RCC 7860 (cell line): ENCODE results near the gene PITPNC1.
"Not testable (repeated sequence)": the region's sequence is repeated elsewhere in the genome, so short reads cannot be mapped to it uniquely, and the experiment has no call there.

Source experiments
- DNase-seq: peaks from one replicate; pipeline ENCODE4 v3.0.0-alpha.2; 2015; ENCODE audit warnings: low spot score
- FAIRE-seq: peaks from 2 replicates; lab custom pipeline; 2012; peaks lifted over from hg19 to GRCh38; lab: Jason Lieb, UNC

The PITPNC1 gene

GRCh38 chr17:67700725-67701119 is 323.6 kb downstream of the PITPNC1 start:
- no peak for DNase-seq
- no peak for FAIRE-seq

DNA sequence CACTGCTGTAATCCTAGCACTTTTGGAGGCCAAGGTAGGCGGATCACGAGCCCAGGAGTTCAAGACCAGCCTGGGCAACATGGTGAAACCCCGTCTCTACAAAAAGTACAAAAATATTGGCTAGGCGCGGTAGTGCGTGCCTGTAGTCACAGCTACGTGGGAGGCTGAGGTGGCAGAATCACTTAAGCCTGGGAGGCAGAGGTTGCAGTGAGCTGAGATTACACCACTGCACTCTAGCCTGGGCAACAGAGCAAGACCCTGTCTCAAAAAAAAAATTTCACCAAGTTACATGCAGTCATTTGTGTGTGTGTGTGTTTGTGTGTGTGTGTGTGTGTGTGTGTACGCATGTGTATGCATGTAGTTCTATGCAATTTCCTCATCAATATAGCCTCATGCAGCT is 325.8 kb downstream of the PITPNC1 start:
- not testable (repeated sequence) for FAIRE-seq

GRCh38 chr17:67707442-67707841 is 330.4 kb downstream of the PITPNC1 start:
- FAIRE-seq (no peak), DNase-seq (no peak)

More for the DNA sequence above, 325.8 kb downstream of the PITPNC1 start:
- DNase-seq: not testable (repeated sequence)

DNA sequence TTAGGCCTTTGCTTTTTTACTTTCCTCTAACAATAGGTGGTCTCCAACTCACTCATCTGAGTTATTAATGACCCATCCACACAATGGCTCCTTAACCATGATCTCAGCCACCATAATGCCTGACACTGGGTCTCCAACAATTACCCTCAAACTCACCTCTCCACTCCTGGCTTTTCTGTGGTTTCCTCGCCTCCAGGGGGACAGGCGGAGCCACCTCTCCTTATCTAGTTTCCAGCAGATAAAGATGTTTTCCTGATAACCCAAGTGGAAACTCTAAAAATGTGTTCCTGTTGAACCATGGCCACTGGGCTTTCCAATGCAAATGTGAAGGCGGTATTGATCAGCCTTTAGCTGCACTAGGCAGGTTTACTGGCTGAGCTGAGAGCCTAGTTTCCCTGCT is 331.3 kb downstream of the PITPNC1 start:
- no peak for DNase-seq
- FAIRE-seq: no peak

DNA sequence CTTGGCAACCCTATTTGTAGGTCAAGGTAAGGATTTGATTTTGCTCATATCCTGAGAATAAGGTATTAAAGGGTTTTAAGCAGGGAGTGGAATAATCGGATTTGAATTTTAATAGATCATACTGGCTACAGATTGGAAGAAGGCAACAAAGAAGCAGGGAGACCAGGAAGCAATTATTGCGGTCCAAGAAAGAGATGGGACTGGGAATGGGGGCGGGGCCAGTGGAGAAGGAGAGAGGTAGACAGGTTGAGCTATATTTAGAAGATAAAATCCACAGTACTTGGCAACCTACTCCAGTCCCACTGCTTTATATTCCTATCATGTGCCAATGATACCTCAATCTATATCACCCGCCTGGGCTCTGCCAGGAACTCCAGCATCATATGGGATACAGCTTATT is 334.8 kb downstream of the PITPNC1 start:
- FAIRE-seq: no peak
- DNase-seq: no peak

DNA sequence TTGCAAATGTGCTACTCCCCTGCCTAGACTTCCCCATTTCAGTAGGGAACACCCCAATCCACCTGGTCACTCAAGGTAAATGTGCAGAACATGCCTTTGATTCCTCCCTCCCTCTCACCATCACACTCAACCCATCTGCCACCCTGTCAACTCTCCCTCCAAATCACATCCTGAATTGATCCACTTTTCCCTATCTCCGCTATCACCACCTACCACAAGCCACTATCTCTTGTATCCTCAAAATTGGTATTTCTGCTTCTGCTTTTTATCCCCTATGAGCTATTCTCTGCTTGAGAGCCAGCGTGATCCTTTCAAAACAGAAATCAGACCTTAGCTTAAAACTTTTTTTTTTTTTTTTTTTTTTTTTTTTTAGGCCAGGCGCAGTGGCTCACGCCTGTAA is 335.3 kb downstream of the PITPNC1 start:
- no peak for FAIRE-seq
- DNase-seq: no peak

- FAIRE-seq (no peak), DNase-seq (no peak)
These were observed 336.1 kb downstream of the PITPNC1 start for GRCh38 chr17:67713169-67713568.

- FAIRE-seq (no peak), DNase-seq (no peak)
These were observed 339.3 kb downstream of the PITPNC1 start for GRCh38 chr17:67716405-67716798.

GRCh38 chr17:67717192-67717623 is 340.1 kb downstream of the PITPNC1 start:
- no peak for DNase-seq
- no peak for FAIRE-seq

DNA sequence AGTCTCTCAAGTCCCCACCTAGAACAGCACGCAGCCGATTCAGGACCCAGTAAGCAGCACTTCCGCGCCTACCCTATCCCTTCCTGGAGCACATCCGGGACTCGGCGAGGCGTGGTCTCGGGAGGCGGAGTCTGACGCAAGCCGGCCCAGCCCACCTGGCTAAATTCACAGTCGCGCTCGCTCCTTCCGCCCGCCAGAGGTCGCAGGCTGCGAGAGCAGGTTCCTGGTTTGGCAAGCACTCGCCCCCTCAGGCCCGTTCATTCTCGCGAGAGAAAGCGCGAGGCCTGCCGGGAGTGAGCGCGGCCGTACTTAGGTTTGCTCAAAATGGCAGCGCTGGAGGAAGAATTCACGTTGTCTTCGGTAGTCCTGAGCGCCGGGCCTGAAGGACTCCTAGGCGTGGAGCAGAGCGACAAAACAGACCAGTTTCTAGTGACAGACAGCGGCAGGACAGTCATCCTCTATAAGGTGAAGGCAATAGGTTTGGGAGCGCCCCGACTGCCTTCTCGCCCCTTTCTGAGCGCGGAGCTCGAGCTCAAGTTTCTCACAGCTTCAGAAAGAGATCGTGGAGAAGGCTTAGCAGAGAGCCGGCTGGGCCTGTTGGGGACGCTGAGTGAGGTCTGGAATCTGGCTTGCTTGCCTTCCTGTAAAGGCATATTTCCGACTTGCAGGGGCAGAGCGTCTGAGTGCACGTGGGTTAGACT is 340.7 kb downstream of the PITPNC1 start, which contains the start of gene NOL11:
Gene NOL11 (plus strand): TSS at position 313 of the 701 bp plus-strand sequence. CDS start 12 bp downstream, at position 325.
- FAIRE-seq (peak; percentile 90), DNase-seq (peak; percentile 96)

- DNase-seq: peak; percentile 46
- FAIRE-seq: no peak
These were observed 341.4 kb downstream of the PITPNC1 start for GRCh38 chr17:67718325-67718941.

DNA sequence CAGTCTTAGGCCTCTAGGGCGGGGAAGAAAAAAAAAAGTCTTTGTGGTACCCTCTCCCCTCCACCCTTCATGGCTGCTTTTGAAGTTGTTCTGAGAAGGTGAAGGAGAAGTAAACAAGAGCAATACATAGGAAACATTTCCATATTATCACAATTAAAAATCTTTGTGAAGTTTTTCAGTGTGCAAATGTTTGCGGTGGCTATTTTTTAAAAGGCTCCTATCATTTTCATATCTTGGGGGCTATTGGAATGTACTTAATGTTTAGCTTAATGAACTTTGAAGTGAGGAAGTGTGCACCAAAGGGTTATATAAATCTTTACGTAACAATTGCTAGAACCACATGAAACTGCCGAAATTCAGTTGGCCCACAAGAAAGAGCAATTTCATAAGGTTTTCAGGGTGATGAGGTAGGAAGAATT is 348.3 kb downstream of the PITPNC1 start:
- DNase-seq (no peak), FAIRE-seq (no peak)

DNA sequence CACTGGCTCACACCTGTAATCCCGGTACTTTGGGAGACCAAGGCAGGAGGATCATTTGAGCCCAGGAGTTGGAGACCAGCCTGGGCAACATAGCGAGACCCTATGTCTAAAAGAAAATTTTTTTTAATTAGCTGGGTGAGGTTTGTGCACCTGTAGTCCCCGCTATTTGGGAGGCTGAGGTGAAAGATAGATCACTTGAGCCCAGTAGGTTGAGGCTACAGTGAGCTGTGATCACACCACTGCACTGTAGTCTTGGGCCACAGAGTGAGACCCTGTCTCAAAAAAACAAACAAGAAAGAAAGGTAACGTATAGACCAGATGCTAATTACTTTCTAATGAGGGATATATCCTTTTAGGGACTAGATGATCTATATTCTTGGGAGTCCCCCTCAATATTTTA is 348.7 kb downstream of the PITPNC1 start:
- DNase-seq (no peak), FAIRE-seq (no peak)

DNA sequence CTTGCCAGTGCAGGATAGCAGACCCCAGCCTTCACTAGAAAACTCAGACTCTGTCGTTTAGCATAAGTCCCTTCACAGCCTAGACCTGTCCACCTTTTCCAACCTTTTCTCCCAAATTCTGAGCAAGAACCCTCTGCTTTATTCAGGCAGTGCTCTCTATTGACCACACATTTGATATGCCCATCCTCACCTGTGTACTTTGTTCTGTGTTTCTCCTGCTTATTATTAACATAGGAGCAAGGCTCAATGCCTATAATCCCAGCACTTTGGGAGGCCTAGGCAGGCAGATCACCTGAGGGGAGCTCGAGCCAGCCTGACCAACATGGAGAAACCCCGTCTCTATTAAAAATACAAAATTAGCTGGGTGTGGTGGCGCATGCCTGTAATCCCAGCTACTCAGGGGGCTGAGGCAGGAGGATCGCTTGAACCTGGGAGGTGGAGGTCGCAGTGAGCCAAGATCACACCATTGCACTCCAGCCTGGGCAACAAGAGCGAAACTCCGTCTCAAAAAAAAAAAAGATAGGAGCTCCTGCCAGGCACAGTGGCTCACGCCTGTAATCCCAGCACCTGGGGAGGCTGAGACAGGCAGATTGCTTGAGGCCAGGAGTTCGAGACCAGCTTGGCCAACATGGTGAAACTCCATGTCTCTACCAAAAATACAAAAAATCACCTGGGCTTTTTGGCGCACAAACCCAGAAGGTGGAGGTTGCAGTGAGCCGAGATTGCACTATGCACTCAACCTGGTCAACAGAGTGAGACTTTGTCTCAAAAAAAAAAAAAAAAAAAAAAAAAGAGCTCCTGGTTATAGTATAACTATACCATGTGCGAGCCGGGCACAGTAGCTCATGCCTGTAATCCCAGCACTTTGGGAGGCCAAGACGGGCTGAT is 350.3 kb downstream of the PITPNC1 start:
- not testable (repeated sequence) for DNase-seq, FAIRE-seq

DNA sequence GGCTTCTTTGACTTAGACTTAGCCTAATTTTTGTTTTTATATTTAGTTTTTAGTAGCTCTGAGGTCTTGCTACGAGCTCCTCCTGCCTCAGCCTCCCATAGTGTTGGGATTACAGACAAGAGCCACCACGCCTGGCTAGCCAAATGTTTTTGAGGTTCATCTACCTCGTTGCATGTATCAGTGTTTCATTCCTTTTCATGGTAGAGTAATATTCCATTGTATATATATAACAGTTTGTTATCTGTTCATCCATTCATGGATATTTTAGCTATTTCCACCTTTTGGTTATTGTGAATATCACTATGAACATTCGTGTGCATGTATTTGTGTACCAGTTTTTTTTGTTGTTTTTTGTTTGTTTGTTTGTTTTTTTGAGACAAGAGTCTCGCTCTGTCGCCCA is 352.8 kb downstream of the PITPNC1 start:
- FAIRE-seq: no peak
- no peak for DNase-seq

GRCh38 chr17:67730731-67731130 is 353.6 kb downstream of the PITPNC1 start:
- no peak for FAIRE-seq
- DNase-seq: no peak

GRCh38 chr17:67733449-67733848 is 356.4 kb downstream of the PITPNC1 start:
- DNase-seq: no peak
- no peak for FAIRE-seq

- DNase-seq: no peak
- FAIRE-seq: no peak
These were observed 360.1 kb downstream of the PITPNC1 start for GRCh38 chr17:67737145-67737544.

GRCh38 chr17:67742025-67742424 is 364.9 kb downstream of the PITPNC1 start:
- DNase-seq: no peak
- no peak for FAIRE-seq
